Urinary bladder (tissue), 4 donors: ENCODE results near the gene PPP1R12B. TPM values are rescaled to one million over a fixed set of nuclear protein-coding genes. Genes with fewer than 3 reads are reported as not detected.
A peak's percentile ranks its signal among the peaks of the same experiment; 100 is the strongest.
"Not testable (repeated sequence)": the region's sequence is repeated elsewhere in the genome, so short reads cannot be mapped to it uniquely, and the experiment has no call there.

Experiments
- DNase-seq: peaks from one replicate; pipeline ENCODE4 v3.0.0-alpha.2; 2015; ENCODE audit errors: extremely low spot score
- H3K27ac ChIP-seq: one replicate; pipeline ENCODE4 v1.5.1; 2013; ENCODE audit warnings: low read depth, mild to moderate bottlenecking, moderate library complexity
- H3K36me3 ChIP-seq: one replicate; pipeline ENCODE4 v1.6.1; 2013; ENCODE audit warnings: mild to moderate bottlenecking, moderate library complexity; ENCODE audit not compliant: insufficient read depth
- H3K4me1 ChIP-seq: one replicate; pipeline ENCODE4 v1.6.1; 2013; ENCODE audit warnings: mild to moderate bottlenecking, moderate library complexity; ENCODE audit not compliant: insufficient read depth
- H3K4me3 ChIP-seq: one replicate; pipeline ENCODE4 v1.5.1; 2013; ENCODE audit warnings: low read depth, low read length
- WGBS: extraction: QIAGEN DNeasy Blood & Tissue Kit; methylation state at CpG from one replicate; pipeline ENCODE4 v1.1.7; 2013; 5-methylcytosine and 5-hydroxymethylcytosine counted together
- polyA plus RNA-seq: library from polyadenylated mRNA; stranded (reverse); fragments of 200-250 nt; gene quantifications from one replicate; pipeline ENCODE4 v1.2.3, GENCODE V29; 2013
- total RNA-seq: library from RNA; depleted of rRNA; stranded (reverse); fragments of >200 nt; gene quantifications from one replicate; pipeline ENCODE4 v1.2.3, GENCODE V29; 2014
- donor health status: healthy with polysubstance abuse.
- donor health status: healthy.

The PPP1R12B gene
- total and polyA plus RNA-seq, 2 donors = 293 to 352 TPM

DNA sequence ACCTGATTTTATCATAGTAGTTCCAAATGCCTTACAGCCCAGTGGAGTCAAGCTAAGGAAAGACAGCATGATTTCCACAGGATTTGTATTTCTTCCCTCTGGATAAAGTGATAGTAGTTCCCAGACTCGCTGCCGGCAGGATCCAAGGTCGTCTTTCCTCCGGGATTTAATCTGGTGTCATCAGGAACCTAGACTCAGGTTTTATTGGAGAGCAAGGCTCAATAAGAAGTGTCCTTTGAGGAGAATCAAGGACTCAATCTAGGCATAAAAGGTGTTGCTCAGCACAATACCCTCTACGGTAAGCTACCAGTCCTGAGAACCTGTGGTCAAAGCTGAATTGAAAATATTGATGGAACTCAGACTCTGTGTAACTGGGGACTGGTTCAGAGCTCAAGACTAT is 191.1 kb downstream of the PPP1R12B start:
- not testable (repeated sequence) for DNase-seq, H3K36me3 ChIP-seq, H3K4me1 ChIP-seq
- H3K27ac ChIP-seq = peak overlapping the region; percentile 14
- 12% methylated on average over 5 of the region's 5 CpGs for WGBS
- H3K4me3 ChIP-seq = peak overlapping the region; percentile 40

DNA sequence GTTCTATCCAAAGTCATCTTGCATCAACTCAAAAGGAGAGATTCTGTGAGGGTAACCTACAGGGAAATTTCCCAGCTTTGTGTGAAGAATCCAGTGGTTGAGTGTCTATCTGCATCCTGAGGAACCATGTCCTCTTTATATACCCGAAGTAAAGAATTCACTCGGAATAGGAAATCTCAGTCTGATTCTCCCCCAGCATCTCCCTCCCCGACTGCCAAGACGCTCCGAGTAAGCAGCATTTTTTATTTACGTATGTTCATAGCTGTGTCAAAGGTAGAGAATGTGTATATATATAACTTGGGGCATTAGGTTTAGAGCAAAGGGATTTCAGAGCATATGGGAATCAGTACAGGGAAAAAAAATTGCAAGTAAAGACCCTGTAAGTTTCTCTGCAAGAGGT is 191.5 kb downstream of the PPP1R12B start:
- H3K4me1 ChIP-seq = no peaks in the 10 kb centered on the region
- no peak for DNase-seq
- H3K27ac ChIP-seq = peak overlapping the region; percentile 14
- peak overlapping the region; percentile 40 for H3K4me3 ChIP-seq
- no peaks in the 10 kb centered on the region for H3K36me3 ChIP-seq
- WGBS = 26% methylated on average over 6 of the region's 6 CpGs

DNA sequence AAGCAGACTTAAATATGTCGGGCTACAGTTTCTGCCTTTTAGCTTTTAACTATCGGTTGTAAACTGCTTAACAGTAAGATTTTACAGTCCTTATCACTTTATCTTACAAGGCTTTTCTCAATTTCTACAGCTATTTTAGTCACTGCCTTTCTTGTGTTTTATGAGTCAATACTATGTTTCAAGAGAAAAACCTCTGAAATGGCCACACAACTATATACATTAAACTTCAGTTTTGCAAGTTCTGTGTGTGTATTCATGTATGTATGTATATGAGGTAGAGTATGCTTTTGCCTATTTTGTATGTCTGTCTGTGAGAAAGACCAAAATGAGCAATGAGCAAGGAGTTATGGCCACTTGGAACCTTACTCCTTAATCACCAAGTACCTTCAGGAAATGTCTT is 191.9 kb downstream of the PPP1R12B start:
- Histone ChIP-seq H3K4me3 (peak overlapping the region; percentile 40), H3K36me3 (no peaks in the 10 kb centered on the region), H3K4me1 (no peaks in the 10 kb centered on the region), H3K27ac (peak overlapping the region; percentile 39)
- WGBS = 25% methylated on average over 2 of the region's 2 CpGs
- no peak for DNase-seq

DNA sequence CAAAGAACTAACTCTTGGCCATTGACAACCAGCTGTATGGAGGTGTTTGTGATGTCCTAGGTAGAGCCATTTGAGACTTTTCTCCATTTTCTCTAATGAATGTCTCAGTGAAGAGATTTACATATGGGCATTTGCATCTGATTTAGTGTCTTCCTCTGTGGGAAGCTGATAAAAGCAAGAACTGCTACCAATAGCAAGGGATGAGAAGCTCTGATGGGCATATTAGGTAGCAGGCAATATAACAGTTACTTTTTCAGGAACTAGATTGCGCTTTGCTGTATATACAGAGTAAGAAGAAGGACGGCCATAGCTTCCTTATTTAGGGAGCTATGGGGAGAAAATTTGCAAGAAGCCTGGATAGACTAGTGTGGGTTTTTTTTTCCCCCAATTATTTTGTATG is 192.4 kb downstream of the PPP1R12B start:
- Histone ChIP-seq H3K4me3 (peak overlapping the region; percentile 40), H3K27ac (peak overlapping the region; percentile 39)
- H3K36me3 ChIP-seq, DNase-seq, H3K4me1 ChIP-seq: not testable (repeated sequence)
- 37% methylated on average over 2 of the region's 2 CpGs for WGBS

- H3K4me1 ChIP-seq, DNase-seq, H3K36me3 ChIP-seq, H3K4me3 ChIP-seq: not testable (repeated sequence)
- H3K27ac ChIP-seq = peak overlapping the region; percentile 5
These were observed 193.9 kb downstream of the PPP1R12B start for GRCh38 chr1:202542415-202542814.

- H3K4me1 ChIP-seq = not testable (repeated sequence)
- 31% methylated on average over 11 of the region's 11 CpGs for WGBS
These were observed 195.0 kb downstream of the PPP1R12B start for GRCh38 chr1:202543537-202543936.

DNA sequence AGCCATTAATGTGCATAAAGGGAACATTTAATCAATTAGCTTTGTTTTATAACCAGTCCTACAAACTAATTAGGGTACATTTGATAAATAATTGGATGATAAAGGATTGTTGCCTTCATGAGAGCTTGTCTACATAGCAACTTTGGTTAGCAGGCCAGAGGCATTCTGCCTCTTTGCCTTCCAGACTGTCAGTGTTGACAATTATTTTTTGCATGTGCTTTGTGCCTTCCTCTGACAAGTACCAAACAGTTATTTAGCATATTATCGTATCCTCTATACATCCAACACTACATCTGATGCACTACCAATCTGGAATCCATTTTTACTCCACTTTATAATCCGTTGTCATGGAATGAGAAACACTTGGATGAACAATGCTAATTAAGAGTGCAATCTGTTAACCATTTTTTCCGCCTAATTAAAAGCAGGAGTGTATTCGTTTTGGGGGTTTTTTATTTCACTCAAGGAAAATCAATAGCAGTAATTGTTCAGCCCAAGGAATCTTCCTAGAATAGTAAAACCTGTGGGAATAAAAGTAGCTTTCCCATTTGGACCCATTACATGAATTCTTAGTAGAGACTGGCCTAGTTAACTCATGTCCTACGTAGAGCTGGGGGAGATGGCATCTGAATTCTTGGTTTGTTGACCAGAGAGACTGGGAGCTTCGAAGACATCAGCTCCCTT is 196.4 kb downstream of the PPP1R12B start:
- 60% methylated on average over 6 of the region's 6 CpGs for WGBS
- H3K36me3 ChIP-seq, DNase-seq, H3K4me3 ChIP-seq, H3K4me1 ChIP-seq: not testable (repeated sequence)
- peak overlapping the region; percentile 23 for H3K27ac ChIP-seq

More at GRCh38 chr1:202543537-202543936, 195.0 kb downstream of the PPP1R12B start:
- H3K27ac ChIP-seq, DNase-seq, H3K36me3 ChIP-seq, H3K4me3 ChIP-seq: not testable (repeated sequence)

DNA sequence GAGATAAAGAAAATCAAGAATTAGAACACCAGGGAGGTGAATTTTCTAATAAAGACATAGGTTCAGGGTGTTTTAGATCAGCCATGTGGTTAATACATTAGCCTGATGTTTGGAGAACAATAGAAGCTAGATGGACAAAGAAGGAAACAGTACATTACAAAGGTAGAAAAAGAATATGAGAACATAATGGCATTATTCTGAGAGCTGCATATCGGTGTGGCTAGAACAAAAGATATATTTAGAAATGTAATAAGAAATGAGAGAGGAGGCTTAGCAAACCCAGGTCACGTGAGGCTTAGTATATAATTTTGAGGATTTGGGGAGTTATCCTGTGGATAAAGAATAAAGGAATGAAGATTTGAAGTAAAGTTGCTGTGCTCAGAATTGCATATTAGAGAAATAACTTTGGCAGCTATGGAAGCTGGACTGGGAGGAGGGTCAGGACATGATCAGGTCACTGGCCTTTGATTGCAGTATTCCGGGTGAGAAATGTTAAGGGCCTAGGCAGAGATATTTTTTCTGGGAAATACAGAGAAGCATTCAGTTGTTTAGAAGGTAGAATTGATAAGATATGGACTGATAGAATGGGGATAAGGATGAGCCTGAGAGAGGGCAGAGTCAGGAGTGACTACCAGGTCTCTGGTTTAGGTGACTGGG is 197.3 kb downstream of the PPP1R12B start:
- not testable (repeated sequence) for H3K4me1 ChIP-seq, DNase-seq, H3K36me3 ChIP-seq, H3K27ac ChIP-seq, H3K4me3 ChIP-seq
- 30% methylated on average over 3 of the region's 3 CpGs for WGBS

- WGBS = 50% methylated on average over 3 of the region's 3 CpGs
- H3K27ac ChIP-seq = peak overlapping the region; percentile 67
- H3K4me3 ChIP-seq = not testable (repeated sequence)
These were observed 197.9 kb downstream of the PPP1R12B start for GRCh38 chr1:202546377-202546776.

DNA sequence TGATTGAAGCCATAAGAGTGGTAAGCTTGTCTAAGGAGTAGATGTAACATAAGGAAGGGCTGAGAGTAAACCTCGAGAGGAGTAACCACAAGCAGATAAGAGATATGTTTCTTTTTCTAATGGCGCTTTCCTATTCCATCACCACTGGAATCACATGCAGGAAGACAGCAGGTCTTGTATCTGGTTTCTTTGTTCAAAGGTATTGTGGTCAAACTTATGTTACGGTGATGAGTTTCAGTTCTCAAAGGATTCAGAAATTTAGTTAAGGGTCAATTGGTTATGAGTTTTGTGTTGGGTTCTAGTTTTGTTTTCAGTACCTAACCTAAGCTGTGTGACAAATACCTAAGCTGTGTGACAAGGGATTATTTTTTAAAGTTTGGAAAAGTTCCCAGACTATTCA is 198.3 kb downstream of the PPP1R12B start:
- not testable (repeated sequence) for H3K4me3 ChIP-seq, H3K36me3 ChIP-seq, DNase-seq, H3K4me1 ChIP-seq
- H3K27ac ChIP-seq = peak overlapping the region; percentile 67
- WGBS = 48% methylated on average over 3 of the region's 3 CpGs

More at GRCh38 chr1:202546377-202546776, 197.9 kb downstream of the PPP1R12B start:
- H3K4me1 ChIP-seq, H3K36me3 ChIP-seq, DNase-seq: not testable (repeated sequence)

DNA sequence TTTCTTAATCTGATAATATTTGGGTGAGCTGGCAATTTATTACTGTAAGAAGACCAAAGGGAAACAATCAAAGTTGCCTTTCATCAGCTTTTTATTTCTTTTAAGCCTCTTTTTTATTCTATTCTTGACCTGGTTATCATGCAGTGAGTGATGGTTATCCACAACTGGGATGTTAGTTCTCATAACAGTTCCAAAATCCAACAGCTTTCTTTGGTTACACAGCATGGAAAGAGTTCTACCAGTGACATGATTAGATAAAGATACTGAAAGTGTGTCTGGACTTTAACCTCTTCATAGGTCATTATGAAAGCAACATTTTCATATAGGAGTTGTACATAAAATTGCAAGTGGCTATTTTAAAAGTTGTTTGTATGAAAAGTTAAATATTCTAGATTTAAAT is 198.7 kb downstream of the PPP1R12B start:
- no peaks in the 10 kb centered on the region for H3K36me3 ChIP-seq
- DNase-seq = no peak
- no peaks in the 10 kb centered on the region for H3K4me1 ChIP-seq
- H3K4me3 ChIP-seq = no peak overlapping the region
- H3K27ac ChIP-seq = no peak overlapping the region

- H3K4me1 ChIP-seq, H3K27ac ChIP-seq, H3K36me3 ChIP-seq, DNase-seq, H3K4me3 ChIP-seq: not testable (repeated sequence)
- 41% methylated on average over 1 of the region's 1 CpG for WGBS
These were observed 201.6 kb downstream of the PPP1R12B start for GRCh38 chr1:202550088-202550487.

- WGBS = 31% methylated on average over 3 of the region's 3 CpGs
- no peak for DNase-seq
- Histone ChIP-seq H3K27ac (no peak overlapping the region), H3K4me1 (no peaks in the 10 kb centered on the region), H3K36me3 (no peaks in the 10 kb centered on the region), H3K4me3 (no peak overlapping the region)
These were observed 203.2 kb downstream of the PPP1R12B start for GRCh38 chr1:202551683-202552082.

DNA sequence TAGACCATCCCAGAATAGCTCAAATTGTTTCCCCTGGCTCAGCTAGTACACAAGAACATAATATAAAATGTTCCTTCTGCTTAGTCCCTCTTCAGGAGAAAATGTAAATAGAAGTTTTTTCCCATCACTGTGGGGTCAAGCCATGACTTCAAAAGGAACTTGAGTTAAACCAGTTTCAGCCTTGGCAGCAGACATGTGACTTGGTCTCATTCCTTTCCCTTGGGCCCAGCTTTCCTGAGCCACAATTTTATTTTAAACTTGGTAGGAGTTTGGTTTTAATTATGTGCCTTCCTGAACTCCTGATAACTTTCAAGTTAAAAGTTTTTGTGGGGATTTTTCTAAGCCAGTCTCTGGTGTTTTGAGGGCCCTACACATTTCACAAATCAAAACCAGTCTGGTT is 204.1 kb downstream of the PPP1R12B start:
- H3K4me3 ChIP-seq, H3K27ac ChIP-seq, DNase-seq, H3K4me1 ChIP-seq, H3K36me3 ChIP-seq: not testable (repeated sequence)
